ENCODE data around the gene MSI2. TPM values are rescaled to one million over a fixed set of nuclear protein-coding genes. Genes with fewer than 3 reads are reported as not detected.

MSI2 gene
- total and polyA plus RNA-seq, 9 of the 15 experiments (the other 6 are each of a cell fraction or from before 2014, with no cell fraction given): 4.6 to 61.8 (median 42.4) TPM

- DNase-seq (ENCODE audit: extremely low read depth in 1 of 4, low spot score in 3 of 4): no peak
- ChIA-PET CTCF (ENCODE audit: low intra/inter-chr PET ratio) (no interaction called here), POLR2A (no interaction called here)
- Histone ChIP-seq H3K36me3 (ENCODE audit: control insufficient read depth, insufficient read depth, low read length) (no peaks in the 10 kb centered on the region), H3K27ac (ENCODE audit: extremely low read depth, low read depth, low read length) (no peak overlapping the region), H3K4me1 (replicated peaks in 1 of 2; ENCODE audit: control insufficient read depth in 2 of 2, insufficient read depth in 2 of 2, low read length in 2 of 2) (no peaks in the 10 kb centered on the region), H3K9ac (ENCODE audit: insufficient read depth in 1 of 2, low read depth in 2 of 2, low read length in 2 of 2) (no peak overlapping the region), H3K9me1 (ENCODE audit: control insufficient read depth, insufficient read depth, low read length) (no peaks in the 10 kb centered on the region), H3K4me3 (no peak overlapping the region), H3K9me3 (replicated peaks; ENCODE audit: control insufficient read depth, insufficient read depth, low read depth, low read length) (no peaks in the 10 kb centered on the region), H3K4me2 (ENCODE audit: insufficient read depth, low read length) (no peak overlapping the region), H3K27me3 (ENCODE audit: control insufficient read depth in 2 of 2, insufficient read depth in 2 of 2, low read length in 2 of 2) (no peaks in the 10 kb centered on the region), H2AFZ (ENCODE audit: low read depth, low read length) (no peak overlapping the region), H4K20me1 (replicated peaks; ENCODE audit: control insufficient read depth, insufficient read depth, low read length) (no peaks in the 10 kb centered on the region), H3K79me2 (ENCODE audit: control insufficient read depth, insufficient read depth, low read length) (no peaks in the 10 kb centered on the region)
- 78% methylated on average over 8 of the region's 8 CpGs for WGBS (ENCODE audit: insufficient coverage, low coverage, missing lambda C conversion rate)
- no peak for FAIRE-seq
- intact Hi-C loops (cut with micrococcal nuclease): no loop called here
- no TSS peak for BruUV-seq (replicated peaks)
- ATAC-seq: no peak
- in situ Hi-C loops (cut with MboI): no loop called here
- no peak for TF ChIP-seq MECOM (CRISPR knock-in tag; IDR thresholded peaks at IDR 0.05)
- no peak for TF ChIP-seq GTF2B (IDR thresholded peaks at IDR 0.05; ENCODE audit: extremely low read depth, insufficient read length)
- TF ChIP-seq TFAM (CRISPR knock-in tag; conservative IDR thresholded peaks at IDR 0.05): no peak
- TF ChIP-seq TFAP4 (CRISPR knock-in tag; IDR thresholded peaks at IDR 0.05; ENCODE audit: borderline replicate concordance): no peak
- no peak for TF ChIP-seq POLR2AphosphoS5 (IDR thresholded peaks at IDR 0.05; ENCODE audit: control insufficient read depth, insufficient read depth, low read depth, low read length)
- no peak for TF ChIP-seq ARID2 (IDR thresholded peaks at IDR 0.05)
- TF ChIP-seq SIN3B (IDR thresholded peaks at IDR 0.05; ENCODE audit: low read depth): no peak
- no peak for TF ChIP-seq CBFA2T3 (IDR thresholded peaks at IDR 0.05)
- no peak for TF ChIP-seq E4F1 (CRISPR knock-in tag; IDR thresholded peaks at IDR 0.05; ENCODE audit: borderline replicate concordance)
- no peak for TF ChIP-seq CLOCK (CRISPR knock-in tag; IDR thresholded peaks at IDR 0.05; ENCODE audit: borderline replicate concordance)
- no peak for TF ChIP-seq SRF (CRISPR knock-in tag; IDR thresholded peaks at IDR 0.05)
- no peak for TF ChIP-seq JUND (IDR thresholded peaks at IDR 0.05; ENCODE audit: borderline replicate concordance, low read depth, low read length)
- no peak for TF ChIP-seq JUND (tag; IDR thresholded peaks at IDR 0.05; ENCODE audit: borderline replicate concordance, low read depth, low read length)
- no peak for TF ChIP-seq RBM25 (IDR thresholded peaks at IDR 0.05; ENCODE audit: low read depth, low read length, severe bottlenecking)
- no peak for TF ChIP-seq ZNF655 (CRISPR knock-in tag; IDR thresholded peaks at IDR 0.05)
Observed at GRCh38 chr17:57638284-57638683, 382.0 kb downstream of the MSI2 start.

Measured in K562 (cell line).